Measurements from ENCODE around the gene DEDD2.

DNA sequence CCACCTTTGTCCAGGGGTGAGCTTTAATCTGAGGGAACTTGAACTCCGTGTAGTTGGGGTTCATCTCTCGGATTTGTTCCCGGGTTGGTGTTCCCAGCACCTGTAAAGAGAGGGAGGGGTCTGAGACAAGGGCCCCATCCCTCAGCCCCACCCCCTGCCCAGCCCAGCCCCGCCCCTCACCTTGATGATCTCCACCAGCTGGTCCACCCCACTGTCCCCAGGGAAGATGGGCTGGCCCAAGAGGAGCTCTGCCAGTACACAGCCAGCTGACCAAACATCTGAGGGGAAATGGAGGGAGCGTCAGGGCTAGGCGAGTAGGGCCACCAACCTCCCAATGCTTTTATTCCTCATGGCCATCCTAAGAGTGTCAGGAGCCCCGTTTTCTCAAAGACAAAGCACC, 15.6 kb upstream of the DEDD2 start:
- TF ChIP-seq, protein P1, sequence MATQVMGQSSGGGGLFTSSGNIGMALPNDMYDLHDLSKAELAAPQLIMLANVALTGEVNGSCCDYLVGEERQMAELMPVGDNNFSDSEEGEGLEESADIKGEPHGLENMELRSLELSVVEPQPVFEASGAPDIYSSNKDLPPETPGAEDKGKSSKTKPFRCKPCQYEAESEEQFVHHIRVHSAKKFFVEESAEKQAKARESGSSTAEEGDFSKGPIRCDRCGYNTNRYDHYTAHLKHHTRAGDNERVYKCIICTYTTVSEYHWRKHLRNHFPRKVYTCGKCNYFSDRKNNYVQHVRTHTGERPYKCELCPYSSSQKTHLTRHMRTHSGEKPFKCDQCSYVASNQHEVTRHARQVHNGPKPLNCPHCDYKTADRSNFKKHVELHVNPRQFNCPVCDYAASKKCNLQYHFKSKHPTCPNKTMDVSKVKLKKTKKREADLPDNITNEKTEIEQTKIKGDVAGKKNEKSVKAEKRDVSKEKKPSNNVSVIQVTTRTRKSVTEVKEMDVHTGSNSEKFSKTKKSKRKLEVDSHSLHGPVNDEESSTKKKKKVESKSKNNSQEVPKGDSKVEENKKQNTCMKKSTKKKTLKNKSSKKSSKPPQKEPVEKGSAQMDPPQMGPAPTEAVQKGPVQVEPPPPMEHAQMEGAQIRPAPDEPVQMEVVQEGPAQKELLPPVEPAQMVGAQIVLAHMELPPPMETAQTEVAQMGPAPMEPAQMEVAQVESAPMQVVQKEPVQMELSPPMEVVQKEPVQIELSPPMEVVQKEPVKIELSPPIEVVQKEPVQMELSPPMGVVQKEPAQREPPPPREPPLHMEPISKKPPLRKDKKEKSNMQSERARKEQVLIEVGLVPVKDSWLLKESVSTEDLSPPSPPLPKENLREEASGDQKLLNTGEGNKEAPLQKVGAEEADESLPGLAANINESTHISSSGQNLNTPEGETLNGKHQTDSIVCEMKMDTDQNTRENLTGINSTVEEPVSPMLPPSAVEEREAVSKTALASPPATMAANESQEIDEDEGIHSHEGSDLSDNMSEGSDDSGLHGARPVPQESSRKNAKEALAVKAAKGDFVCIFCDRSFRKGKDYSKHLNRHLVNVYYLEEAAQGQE (IDR thresholded peaks at IDR 0.05; ENCODE audit: borderline replicate concordance), result no peak
- TF ChIP-seq EZH2 (IDR thresholded peaks at IDR 0.05; ENCODE audit: borderline replicate concordance, insufficient read depth, low read length, poor library complexity, severe bottlenecking) (no peak), POLR2AphosphoS5 (IDR thresholded peaks at IDR 0.05) (no peak), MXI1 (conservative IDR thresholded peaks at IDR 0.05; ENCODE audit: poor library complexity, severe bottlenecking) (no peak), SMC3 (conservative IDR thresholded peaks at IDR 0.05; ENCODE audit: poor library complexity) (no peak)
- TF ChIP-seq, protein P2, sequence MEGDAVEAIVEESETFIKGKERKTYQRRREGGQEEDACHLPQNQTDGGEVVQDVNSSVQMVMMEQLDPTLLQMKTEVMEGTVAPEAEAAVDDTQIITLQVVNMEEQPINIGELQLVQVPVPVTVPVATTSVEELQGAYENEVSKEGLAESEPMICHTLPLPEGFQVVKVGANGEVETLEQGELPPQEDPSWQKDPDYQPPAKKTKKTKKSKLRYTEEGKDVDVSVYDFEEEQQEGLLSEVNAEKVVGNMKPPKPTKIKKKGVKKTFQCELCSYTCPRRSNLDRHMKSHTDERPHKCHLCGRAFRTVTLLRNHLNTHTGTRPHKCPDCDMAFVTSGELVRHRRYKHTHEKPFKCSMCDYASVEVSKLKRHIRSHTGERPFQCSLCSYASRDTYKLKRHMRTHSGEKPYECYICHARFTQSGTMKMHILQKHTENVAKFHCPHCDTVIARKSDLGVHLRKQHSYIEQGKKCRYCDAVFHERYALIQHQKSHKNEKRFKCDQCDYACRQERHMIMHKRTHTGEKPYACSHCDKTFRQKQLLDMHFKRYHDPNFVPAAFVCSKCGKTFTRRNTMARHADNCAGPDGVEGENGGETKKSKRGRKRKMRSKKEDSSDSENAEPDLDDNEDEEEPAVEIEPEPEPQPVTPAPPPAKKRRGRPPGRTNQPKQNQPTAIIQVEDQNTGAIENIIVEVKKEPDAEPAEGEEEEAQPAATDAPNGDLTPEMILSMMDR (IDR thresholded peaks at IDR 0.05; ENCODE audit: poor library complexity, severe bottlenecking), result no peak
